ENCODE results near the gene SIPA1L3. TPM values are rescaled to one million over a fixed set of nuclear protein-coding genes. Genes with fewer than 3 reads are reported as not detected.

The SIPA1L3 gene
- total and polyA plus RNA-seq, 2 of the 13 experiments (the other 11 are each of a cell fraction or from before 2014, with no cell fraction given): 5.5 to 7.7 TPM

DNA sequence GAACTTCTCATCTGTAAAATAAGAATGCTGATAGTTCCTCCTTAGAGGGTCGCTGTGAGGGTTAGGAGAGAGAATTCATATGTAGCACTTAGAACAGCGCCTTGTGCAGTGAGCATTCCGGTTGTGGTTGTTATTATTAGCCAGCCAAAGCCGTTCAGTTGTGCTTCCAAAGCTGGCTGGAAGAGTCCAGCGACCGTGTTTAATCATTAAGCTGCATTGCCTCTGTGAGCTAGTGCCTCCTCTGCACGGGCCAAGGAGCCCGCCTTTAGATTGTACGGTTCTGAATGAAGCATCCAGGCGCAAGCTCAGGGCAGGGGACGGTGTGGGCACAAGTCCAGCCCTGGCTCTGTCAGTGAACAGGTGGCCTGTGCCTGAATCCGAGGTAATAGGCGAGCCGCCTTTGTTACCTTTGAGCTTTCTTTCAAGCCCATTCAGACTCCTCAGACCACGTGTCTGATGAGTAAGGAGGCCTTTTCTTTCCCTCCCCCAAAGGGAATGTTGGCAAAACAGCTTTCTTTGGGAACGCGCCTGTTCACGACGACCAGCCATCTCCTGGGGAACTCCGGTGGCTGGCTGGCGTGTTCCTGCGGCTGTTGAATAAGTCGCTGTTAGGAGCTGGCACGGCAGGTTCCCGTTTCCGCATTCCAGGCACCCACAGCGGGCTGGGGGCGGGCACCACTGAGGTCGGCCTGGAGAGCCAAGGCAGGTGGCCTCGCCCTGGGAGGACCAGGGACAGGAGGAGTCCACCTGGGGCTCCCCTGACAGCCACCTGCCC, 25.1 kb downstream of the SIPA1L3 start (continued):
- TF ChIP-seq IRX3 (CRISPR knock-in tag; IDR thresholded peaks at IDR 0.05; ENCODE audit: borderline replicate concordance, low read depth): no peak
- TF ChIP-seq ZNF264 (CRISPR knock-in tag; IDR thresholded peaks at IDR 0.05): no peak
- TF ChIP-seq GABPA (IDR thresholded peaks at IDR 0.05; ENCODE audit: low read depth, low read length): no peak
- TF ChIP-seq GABPA (CRISPR knock-in tag; IDR thresholded peaks at IDR 0.05; ENCODE audit: low read depth): peak; percentile 52; the same call in 1 of the 2 replicates
- no peak for TF ChIP-seq AFF4 (CRISPR knock-in tag; IDR thresholded peaks at IDR 0.05)
- no peak for TF ChIP-seq ZNF337 (CRISPR knock-in tag; IDR thresholded peaks at IDR 0.05; ENCODE audit: borderline replicate concordance, low read depth)
- TF ChIP-seq HNF1A (IDR thresholded peaks at IDR 0.05; ENCODE audit: low read depth): peak; percentile 93
- peak; percentile 93 for TF ChIP-seq HNF1A (CRISPR knock-in tag; IDR thresholded peaks at IDR 0.05; ENCODE audit: borderline replicate concordance)
- peak; percentile 71 for TF ChIP-seq ASH2L (IDR thresholded peaks at IDR 0.05; ENCODE audit: insufficient read length, low read depth, low read length)
- TF ChIP-seq, protein P1, sequence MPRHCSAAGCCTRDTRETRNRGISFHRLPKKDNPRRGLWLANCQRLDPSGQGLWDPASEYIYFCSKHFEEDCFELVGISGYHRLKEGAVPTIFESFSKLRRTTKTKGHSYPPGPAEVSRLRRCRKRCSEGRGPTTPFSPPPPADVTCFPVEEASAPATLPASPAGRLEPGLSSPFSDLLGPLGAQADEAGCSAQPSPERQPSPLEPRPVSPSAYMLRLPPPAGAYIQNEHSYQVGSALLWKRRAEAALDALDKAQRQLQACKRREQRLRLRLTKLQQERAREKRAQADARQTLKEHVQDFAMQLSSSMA (CRISPR knock-in tag; IDR thresholded peaks at IDR 0.05): no peak
- TF ChIP-seq, protein P2, sequence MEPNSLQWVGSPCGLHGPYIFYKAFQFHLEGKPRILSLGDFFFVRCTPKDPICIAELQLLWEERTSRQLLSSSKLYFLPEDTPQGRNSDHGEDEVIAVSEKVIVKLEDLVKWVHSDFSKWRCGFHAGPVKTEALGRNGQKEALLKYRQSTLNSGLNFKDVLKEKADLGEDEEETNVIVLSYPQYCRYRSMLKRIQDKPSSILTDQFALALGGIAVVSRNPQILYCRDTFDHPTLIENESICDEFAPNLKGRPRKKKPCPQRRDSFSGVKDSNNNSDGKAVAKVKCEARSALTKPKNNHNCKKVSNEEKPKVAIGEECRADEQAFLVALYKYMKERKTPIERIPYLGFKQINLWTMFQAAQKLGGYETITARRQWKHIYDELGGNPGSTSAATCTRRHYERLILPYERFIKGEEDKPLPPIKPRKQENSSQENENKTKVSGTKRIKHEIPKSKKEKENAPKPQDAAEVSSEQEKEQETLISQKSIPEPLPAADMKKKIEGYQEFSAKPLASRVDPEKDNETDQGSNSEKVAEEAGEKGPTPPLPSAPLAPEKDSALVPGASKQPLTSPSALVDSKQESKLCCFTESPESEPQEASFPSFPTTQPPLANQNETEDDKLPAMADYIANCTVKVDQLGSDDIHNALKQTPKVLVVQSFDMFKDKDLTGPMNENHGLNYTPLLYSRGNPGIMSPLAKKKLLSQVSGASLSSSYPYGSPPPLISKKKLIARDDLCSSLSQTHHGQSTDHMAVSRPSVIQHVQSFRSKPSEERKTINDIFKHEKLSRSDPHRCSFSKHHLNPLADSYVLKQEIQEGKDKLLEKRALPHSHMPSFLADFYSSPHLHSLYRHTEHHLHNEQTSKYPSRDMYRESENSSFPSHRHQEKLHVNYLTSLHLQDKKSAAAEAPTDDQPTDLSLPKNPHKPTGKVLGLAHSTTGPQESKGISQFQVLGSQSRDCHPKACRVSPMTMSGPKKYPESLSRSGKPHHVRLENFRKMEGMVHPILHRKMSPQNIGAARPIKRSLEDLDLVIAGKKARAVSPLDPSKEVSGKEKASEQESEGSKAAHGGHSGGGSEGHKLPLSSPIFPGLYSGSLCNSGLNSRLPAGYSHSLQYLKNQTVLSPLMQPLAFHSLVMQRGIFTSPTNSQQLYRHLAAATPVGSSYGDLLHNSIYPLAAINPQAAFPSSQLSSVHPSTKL (CRISPR knock-in tag; IDR thresholded peaks at IDR 0.05): peak; percentile 54
- 0 out of 2 replicates have a peak, but pooled peaks have one; percentile 7 for TF ChIP-seq SIX1 (CRISPR knock-in tag; IDR thresholded peaks at IDR 0.05; ENCODE audit: borderline replicate concordance)
- TF ChIP-seq, protein P3, sequence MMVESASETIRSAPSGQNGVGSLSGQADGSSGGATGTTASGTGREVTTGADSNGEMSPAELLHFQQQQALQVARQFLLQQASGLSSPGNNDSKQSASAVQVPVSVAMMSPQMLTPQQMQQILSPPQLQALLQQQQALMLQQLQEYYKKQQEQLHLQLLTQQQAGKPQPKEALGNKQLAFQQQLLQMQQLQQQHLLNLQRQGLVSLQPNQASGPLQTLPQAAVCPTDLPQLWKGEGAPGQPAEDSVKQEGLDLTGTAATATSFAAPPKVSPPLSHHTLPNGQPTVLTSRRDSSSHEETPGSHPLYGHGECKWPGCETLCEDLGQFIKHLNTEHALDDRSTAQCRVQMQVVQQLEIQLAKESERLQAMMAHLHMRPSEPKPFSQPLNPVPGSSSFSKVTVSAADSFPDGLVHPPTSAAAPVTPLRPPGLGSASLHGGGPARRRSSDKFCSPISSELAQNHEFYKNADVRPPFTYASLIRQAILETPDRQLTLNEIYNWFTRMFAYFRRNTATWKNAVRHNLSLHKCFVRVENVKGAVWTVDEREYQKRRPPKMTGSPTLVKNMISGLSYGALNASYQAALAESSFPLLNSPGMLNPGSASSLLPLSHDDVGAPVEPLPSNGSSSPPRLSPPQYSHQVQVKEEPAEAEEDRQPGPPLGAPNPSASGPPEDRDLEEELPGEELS (CRISPR knock-in tag; IDR thresholded peaks at IDR 0.05): peak; percentile 48; the same call in 1 of the 2 replicates
